GM12891 (cell line): ENCODE data around the gene MAPKAPK5.

Source experiments
- PAX5 ChIP-seq: IDR thresholded peaks from 2 replicates; pipeline ENCODE4 v1.6.1; 2011; ENCODE audit warnings: low read length, moderate library complexity, mild to moderate bottlenecking; ENCODE audit not compliant: insufficient read depth, severe bottlenecking
- POLR2A ChIP-seq: IDR thresholded peaks from 2 replicates; pipeline ENCODE4 v1.6.1; 2011; ENCODE audit warnings: low read depth, low read length, control low read depth
- POLR2AphosphoS5 ChIP-seq: IDR thresholded peaks from 2 replicates; pipeline ENCODE4 v1.6.1; 2011; ENCODE audit warnings: low read depth, low read length, control low read depth
- POU2F2 ChIP-seq: IDR thresholded peaks from 2 replicates; pipeline ENCODE4 v1.6.1; 2011; ENCODE audit warnings: low read depth, mild to moderate bottlenecking, control low read depth, low read length, moderate library complexity
- SPI1 ChIP-seq: IDR thresholded peaks from 2 replicates; pipeline ENCODE4 v1.6.1; 2011; ENCODE audit warnings: low read depth, low read length, control low read depth
- TAF1 ChIP-seq: IDR thresholded peaks from 2 replicates; pipeline ENCODE4 v1.6.1; 2011; ENCODE audit warnings: low read depth, low read length, control low read depth

DNA sequence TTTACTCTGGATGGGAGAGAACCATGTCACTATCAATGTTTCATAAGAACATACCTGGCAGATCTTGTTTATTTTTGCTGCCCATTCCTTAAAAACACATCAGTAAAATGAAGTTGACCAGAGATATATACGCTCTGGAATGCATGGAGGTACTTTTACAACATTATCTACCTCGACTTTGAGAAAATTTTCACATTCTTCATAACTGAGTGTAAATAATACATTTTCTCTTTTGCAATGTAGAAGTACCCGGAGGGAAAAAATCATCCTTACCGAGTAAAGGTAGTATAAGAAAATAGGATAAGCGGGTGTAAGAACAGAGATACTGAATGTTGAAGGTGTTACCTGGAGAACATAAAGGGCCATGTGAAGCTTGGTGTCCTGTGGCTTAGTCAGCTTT lies 90.2 kb downstream of the MAPKAPK5 start:
- TF ChIP-seq TAF1 (no peak), SPI1 (no peak), POLR2A (no peak), POU2F2 (no peak), POLR2AphosphoS5 (no peak), PAX5 (no peak)
